Activated gamma-delta T cell treated with Interleukin-2 at 50 U/mL for 16 hours (primary cell): ENCODE measurements around the gene TTC24.
A peak's percentile ranks its signal among the peaks of the same experiment; 100 is the strongest.
"Not testable (repeated sequence)": the region's sequence is repeated elsewhere in the genome, so short reads cannot be mapped to it uniquely, and the experiment has no call there.

Experiments used
- DNase-seq: peaks from one replicate; pipeline ENCODE4 v3.0.0-alpha.2; 2020

Gene TTC24

DNA sequence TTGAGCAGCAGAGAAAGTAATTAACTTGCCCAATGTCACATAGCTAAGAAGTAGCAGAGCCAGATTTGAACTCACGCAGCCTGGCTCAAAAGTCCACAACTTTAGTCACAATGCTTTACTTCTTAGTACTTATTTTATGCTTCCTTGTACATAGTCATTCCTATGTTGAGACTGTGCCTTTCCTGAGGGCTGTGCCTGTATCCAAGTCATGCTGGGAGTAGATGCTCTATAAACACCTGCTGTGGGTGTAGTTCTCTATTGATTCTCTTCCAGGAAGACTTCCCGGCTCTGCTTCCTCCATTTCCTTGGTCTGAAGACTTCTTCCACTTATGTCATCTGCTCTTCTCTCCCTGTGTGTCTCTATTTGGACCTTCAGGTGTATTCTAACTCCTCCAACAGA, 23.8 kb upstream of the TTC24 start:
- no peak for DNase-seq

DNA sequence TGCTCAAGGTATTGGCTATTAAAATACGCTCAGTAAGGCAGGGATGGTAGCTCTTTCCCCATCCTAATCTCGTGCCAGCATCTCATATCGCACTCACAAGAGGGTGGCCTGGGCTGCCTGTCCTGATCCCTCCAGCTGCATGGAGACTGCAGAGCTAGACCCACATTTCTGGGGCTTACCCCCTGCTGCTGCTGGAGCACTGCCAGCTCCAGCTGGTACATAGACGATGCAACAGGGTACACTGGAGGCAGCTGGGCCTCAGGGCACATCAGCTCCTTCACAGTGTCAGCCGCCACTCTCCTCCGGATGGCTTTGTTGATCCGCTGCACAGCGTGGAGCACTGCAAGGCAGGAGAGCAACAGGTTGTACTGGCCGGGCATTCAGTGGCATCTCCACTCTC, 23.2 kb upstream of the TTC24 start:
- no peak for DNase-seq

DNA sequence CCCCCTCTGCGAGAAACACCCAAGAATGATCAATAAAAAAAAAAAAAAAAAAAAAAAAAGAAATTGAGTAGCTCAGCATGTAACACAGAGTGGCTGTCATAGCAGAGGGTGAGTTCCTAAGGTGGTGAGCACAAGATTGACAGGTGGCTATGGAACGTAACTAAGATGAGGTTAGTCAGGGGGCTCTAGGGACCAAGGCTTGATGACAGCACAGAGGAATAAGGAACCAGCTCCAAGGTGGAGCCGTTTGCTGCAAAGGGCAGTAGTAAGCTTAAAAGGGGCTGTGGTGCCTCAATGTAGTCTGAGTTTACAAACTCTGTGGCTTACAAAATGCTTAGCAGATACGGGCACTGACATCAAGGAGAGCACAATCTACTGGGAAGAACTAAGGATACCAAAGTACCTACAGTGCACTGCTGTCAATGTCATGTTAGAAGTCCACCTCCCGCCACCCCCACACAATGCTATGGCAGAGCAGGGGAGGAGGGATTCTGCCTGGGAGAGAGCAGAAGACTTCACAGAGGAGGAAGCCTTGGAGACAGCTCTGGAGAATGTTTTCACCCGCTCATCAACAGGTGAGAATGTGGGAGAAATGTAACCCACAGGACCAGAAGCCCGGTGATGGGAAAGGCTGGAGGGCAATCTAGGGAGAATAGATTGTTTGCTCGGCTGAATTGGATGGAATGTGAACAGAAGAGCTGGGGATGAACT, 20.3 kb upstream of the TTC24 start:
- no peak for DNase-seq

DNA sequence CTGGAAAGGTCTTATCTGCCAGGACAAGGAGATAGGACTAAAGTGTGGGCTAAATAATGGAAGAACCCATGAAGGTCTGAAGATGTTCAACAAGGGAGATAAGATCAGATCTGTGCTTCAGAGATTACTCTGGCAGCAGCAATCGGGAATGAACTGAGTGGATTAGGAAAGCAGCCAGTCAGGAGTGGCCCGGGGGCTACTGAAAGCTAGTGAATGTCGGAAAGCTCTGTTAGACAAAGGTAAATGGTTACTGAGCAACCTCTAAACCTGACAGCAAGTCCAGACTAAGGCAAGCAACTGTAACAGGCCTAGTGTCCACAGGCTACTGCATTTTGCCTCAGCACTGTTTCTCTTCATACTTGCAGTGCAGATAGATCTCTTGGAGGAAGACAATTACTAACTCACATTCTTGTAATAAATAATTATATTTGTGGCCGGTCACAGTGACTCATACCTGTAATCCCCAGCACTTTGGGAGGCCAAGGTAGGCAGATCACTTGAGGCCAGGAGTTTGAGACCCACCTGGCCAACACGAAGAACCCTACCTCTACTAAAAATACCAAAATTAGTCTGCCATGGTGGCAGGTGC, 19.6 kb upstream of the TTC24 start:
- DNase-seq: no peak

DNA sequence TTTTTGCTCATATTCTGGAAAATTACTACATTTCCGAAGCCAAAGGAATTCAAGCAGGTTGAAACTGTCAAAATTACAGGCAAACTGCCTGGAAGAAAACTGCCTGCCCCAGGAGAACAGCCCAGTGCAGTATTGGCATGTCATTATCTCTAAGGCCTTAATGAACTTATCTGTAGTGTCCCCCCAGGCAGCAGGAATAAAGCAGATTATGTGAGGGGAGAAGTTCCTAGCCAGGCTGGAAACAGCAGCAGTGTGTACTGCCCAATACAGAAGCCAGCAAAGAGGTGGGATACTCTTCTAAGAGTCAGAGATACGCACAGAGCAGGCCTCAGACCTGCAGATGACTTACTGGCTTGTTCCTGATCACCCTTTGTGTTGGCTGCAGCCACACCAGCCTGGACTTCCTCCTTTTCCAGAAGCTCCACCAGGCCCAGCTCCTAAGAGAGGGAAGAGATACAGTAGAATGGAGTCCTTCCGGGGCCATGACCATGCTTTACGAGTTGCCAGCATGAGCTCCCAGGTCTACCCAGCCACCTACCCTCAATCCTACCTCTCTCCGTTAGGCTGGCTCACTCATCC, 18.8 kb upstream of the TTC24 start:
- DNase-seq: no peak

DNA sequence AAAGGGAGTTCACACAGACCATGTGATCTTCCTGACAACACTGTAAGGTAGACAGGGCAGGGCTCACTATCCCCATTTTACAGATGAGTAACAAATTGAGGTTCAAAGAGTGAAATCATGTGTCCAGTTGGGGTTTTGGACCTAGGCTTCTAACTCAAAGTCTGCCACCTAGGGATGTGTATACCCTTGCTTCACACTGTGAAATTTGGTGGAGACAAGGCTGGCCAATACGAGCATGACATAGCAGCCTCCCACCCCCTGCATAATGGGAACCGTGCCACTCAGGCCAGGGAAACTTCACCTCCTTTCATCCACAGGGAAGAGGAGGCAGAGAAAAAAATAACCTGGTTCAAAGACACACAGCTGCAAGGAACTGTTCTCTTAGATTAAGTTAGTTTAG, 14.0 kb upstream of the TTC24 start:
- no peak for DNase-seq

DNA sequence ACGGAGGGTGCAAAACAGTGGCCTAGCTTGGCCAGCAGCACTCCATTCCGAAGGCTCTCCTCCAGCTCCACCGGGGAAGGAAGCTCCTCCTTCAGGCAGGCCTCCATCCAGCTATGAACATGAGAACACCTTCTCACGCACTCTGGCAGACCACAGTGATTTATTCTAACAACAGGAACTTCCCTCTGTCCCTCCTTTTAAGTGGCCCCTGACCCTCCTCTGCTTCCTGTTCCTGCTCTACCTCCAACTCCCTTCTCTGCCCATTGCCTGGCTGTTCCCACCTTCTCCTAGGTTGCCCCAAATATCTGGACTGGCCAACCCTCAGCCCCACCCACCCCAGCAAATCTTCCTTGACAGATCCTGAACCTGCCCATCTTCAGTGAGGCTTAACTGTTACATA, 13.1 kb upstream of the TTC24 start:
- DNase-seq: no peak

DNA sequence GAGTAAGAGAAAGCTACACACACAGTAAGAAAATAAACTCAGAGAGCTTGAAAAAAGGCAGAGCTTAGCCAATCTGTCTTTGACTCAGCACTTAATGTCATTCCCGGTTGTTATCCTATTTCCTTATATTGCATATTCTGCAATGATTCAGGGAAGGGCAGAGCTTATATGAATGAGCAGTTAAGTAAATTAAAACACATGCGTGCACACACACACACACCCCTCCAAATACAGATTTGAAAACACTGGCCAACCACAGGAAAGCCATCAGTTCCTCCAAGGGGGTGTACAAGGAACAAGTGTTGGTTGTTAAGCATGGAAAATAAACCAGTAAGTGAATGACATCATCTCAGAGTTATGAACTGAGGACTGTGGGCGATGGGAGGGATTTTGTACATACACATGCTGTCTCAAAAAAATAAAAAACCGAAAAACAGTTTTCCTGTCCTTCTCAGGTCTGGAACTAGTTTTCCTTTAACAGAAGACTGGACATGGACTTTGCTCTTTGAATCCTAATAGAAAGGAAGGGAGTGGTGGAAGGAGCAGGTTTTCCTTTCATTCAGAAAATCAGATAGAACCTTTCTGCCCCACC, 8.2 kb upstream of the TTC24 start:
- no peak for DNase-seq

DNA sequence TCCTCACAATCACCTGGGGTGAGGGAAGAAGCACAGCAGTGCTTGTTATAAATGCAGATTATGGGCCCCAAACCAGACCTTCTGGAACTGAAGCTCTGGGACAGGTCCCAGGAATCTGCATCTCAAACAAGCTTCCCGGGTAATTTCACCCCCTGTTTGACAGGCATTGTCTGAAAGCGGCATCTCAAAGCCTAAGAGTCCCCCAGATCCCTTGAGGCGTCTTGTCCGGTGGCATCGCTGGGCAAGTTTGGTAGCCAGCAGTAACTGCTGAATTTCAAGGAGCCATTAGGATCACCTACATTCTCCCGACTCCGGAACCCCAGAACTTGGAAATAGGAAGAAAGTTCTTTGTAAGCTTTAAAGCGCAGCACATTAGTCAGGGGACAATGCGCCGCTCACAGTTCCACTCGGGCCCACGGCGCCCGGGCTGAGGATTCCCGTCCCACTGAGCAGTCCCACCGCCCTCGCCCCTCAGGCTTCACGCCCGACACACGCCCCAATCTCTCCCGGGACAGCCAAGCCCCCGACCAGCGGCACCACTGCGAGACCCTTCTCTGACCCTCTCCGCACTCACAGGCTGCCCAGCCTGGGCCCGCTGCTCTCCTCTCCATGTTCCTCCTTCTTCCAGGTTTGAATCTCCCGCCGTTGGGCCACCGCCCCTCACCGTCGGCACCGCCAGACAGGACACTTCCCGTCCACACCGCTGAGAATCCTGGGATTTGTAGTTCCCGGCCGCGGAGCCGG, 7.4 kb upstream of the TTC24 start, which contains the start of gene IQGAP3:
TSS of gene IQGAP3 (minus strand) at position 647 of the 744 bp plus-strand sequence. CDS start at position 611, 36 bp downstream.
- peak; percentile 63 for DNase-seq

DNA sequence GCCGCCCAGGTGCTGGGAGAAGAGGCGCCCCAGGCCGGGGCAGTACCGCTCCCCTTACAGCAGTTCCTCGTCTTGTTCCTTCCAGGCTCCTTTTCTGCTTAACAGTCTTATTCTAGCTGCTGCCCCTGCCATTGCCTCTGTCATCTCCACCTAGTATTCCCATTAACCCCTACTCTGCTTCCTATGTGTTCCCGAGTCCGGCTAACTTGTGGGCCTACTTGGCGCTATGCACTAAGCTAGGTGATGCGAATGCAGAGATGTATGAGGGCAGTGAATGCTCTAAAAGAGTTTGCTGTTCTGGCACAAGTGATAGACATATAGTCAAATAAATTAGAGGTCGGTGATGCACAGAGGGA, 6.9 kb upstream of the TTC24 start:
- DNase-seq: no peak

DNA sequence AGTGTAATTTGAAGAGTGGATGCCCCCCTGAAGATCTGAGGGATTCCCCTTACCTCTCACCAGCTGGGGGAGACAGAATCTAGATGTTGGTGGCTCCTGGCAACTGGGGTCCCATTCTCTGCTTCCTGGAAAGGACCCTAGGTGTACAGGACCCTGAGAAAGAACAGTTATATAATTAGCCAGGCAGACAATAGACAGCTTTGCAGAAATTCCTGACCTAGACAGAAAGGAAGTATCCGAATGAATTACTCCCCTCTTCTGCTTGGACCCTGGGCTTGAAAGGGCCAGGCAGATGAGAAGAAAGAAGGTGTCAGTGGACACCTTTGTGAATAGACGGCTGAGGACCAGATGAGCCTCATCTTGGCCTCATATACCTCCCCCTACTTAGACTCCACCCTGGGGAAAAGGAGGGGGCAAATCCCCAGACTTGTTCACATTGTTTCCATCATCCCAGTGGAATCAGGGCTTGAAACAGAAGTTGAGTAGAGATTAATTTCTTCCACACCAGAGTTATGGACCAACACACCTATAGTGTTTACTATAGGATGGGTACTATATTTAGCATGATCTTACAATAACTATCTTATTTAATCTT, 5.4 kb upstream of the TTC24 start:
- DNase-seq: no peak

DNA sequence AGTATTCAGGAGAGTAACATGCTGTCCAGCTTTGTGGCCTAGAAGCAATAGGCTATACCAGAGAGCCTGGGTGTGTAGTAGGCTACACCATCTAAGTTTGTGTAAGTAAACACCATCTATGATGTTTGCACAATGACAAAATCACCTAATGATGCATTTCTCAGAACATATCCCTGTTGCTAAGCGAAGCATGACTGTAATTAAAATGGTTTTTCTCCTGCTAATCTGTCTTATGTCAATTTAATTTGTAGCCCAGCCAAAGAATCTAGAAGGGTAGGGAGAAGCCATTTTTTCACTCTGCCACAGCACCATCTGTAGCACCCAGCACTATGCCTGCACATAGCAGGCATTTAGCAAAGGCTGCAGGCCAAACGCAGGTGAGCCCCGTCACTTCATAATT, 2.0 kb upstream of the TTC24 start:
- DNase-seq: no peak

DNA sequence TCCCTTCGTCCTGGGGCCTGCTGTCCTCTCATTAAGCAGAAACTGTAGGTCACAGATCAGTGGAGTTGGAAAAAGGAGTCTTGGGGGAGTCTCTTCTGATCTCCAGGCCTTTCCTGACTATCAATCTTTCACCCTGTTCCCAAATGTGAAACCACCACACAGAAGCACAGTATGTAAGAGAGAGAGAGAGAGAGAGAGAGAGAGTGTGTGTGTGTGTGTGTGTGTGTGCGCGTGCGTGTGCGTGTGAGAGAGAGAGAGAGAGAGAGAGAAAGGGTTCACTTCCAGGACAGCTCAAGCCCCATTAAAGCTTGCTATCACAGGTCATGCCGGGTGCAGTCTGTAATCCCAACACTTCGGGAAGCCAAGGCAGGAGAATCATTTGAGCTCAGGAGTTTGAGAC, 1.5 kb upstream of the TTC24 start:
- DNase-seq: no peak

DNA sequence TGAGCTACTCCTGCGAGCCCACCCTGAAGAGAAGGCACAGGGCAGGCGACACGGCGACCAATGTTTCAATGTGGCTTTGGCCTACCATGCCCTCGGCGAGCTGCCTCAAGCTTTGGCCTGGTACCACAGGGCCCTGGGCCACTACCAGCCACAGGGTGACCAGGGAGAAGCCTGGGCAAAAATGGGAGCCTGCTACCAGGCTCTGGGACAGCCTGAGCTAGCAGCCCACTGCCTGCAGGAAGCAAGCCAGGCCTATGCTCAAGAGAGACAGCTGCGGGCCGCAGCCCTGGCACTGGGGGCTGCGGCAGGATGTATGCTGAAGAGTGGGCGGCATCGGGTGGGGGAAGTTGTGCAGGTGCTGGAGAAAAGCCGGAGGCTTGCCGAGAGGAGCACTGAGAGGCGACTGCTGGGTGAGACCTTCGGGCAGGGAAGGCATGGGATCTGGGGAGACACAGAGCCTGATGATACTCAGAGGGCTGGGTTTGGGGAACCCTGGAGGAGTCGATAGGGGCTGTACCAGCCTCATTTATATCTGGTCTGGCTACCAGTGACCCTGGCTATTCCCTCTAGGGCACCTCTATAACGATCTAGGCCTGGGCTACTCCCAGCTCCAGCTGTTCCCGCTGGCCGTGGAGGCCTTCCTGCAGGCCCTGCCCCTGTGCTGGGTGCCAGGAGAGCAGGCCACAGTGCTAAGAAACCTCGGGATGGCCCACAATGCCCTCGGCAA, 2.3 kb downstream of the TTC24 start:
- DNase-seq: peak; percentile 70

DNA sequence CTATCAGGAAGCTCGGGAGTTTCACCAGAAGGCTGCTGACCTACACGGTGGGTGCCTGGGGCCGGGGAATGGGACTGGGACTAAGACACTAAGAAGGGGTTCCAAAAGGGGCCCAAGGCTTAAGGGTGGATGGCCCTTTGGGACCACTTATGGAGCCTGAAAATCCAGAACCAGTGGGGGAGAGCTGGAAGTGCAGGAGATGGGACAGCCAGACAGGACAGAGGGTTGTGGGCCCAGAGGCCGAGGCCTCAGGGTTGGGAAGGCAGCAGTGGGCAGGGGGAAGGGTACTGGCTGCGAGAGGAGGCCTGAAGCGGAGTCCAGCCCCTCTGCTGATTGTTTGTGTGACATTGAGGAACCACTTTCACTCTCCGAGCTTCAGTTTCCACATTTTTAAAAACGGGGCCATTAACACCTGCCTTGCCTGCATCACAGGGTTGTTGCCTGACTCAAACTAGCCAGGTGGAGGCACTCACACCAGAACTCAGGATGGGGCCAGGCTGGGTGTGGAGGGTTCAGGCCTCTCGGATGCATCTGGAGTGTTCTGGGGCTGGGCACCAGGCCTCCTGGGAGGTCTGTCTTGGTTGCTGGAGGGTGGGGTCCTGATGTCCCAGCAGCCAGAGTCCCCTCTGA, 3.0 kb downstream of the TTC24 start:
- no peak for DNase-seq

DNA sequence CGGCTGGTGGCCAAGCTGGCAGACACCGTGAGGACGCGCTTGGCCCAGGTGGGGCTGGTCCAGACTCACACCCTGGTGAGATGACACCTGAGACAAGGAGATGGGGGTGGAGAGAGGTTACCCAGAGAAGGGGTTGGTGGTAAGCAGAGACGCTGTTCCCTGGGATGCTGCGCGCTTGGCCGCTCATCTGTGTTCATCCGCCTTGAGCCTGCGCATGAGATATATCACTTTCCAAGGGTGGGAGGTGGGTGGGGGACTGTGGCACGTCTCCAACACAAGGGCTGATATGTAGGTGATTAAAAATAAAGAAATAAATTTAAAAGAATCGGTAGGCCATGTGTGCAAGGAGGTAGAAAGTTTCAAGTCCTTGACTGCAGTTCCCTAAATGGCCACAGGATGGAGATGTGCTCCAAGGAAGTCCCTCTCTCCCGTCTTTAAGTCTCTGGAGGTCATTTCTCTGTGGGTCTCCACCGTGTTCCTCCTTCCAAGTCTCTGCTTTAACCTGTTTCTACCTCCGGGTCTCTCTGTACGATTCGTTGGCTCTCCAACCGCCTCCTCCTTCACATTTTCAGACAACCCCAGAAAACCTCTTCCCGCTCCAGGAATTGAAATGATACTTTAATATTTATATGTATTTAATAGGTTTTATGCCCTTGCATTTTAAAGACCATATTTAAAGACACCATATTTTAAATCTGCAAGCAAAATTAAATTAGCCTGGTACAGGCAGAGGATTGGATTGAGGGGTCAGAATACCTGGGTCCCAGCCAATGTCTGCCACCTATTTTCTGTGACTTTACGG, 4.5 kb downstream of the TTC24 start:
- DNase-seq: peak; percentile 79

DNA sequence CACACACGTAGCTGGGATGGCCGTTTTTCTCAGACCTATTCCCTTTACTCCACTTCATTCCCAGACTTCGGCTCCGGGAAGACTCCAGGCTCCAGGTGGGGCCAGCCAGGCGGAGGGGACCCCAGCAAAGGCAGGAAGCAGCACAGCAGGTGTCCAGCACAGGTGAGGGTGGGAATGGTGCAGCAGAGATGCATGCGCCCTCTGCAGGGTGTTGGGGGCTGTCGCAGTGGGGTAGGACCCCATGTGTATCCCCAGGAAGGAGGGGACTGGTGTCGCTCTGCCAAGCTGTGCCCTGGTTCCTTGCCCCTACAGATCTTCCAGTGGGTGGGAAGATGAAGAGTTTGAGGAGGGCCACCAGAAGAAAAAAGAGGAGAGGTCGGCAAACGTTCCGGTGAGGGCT, 5.3 kb downstream of the TTC24 start:
- DNase-seq: no peak

DNA sequence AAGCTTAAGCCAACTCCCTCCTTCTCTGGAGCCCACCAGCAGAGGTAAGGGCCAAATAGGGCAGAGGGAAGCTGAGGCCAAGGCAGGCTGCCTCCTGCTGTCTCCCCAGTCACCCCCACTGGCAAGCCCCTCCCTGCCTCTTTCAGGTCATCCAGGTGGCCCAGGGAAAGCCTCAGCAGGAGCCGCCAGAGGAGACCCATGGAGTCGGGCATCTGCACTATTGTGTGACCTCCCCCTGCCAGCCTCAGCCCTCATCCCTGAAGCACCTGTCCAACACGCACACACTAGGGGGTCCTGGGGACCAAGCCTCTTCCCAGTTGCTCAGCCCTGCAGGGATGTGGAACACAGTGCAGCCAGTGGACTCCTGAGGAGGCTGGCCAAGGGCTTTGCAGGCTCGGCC, 6.8 kb downstream of the TTC24 start:
- DNase-seq: no peak

DNA sequence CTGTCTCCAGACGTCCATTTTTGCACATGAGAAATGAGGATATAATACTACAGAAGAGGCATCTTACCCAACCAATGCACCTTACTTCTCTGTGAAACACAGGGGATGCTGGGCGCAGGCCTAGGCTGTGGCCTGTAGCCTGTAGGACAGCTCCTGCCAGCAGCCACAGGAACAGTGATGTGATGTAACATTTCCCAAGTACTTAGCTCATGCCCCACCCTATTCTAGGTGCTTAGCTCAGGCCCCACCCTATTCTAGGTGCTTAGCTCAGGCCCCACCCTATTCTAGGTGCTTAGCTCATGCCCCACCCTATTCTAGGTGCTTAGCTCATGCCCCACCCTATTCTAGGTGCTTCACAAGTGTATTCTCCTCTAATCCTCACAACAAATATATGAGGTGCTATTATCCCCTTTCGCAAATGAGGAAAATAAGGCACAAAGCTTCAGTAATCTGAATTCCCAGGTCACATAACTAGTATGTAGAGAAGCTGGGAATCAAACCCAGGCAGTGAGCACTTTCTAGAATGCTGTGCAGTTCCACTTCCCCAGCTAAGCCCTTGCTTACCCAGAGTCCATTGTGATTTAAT, 7.5 kb downstream of the TTC24 start:
- no peak for DNase-seq

DNA sequence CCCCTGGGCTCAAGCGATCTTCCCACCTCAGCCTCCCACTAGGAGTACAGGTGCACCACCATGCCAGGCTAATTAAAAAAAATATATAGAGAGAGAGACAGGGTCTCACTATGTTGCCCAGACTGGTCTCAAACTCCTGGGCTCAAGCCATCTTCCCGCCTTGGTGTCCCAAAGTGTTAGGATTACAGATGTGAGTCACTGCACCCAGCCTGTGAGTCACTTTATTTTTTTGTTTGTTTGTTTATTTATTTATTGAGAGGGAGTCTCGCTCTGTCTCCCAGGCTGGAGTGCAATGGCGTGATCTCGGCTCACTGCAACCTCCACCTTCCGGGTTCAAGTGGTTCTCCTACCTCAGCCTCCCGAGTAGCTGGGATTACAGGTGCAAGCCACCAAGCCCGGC, 8.4 kb downstream of the TTC24 start:
- DNase-seq: not testable (repeated sequence)

DNA sequence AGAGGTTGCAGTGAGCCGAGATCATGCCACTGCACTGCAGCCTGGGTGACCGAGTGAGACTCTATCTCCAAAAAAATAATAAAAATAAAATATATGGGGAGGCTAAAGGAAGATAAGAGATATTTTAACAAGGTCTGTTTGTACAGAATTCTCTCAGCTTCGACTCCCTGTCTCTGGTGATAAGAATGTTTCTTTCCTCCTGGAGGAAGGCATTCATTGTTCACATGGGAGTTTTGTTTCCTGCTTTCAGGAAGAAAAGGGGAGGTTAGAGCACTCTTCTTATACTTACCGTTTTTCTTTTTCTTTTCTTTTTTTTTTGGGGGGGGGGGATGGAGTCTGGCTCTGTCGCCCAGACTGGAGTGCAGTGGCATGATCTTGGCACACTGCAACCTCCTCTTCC, 10.0 kb downstream of the TTC24 start:
- DNase-seq: no peak
